DND-41 (cell line): Measurements from ENCODE around the gene TTBK2.

ENCODE experiments used
- ATAC-seq: fragments of 200-7000 bp; cut with Tn5 transposase; 3 replicates; pipeline ENCODE4 v1.9.1; 2021; ENCODE audit warnings: low read depth; ENCODE audit not compliant: insufficient read depth
- DNase-seq: peaks from one replicate; pipeline ENCODE4 v3.0.0-alpha.2; 2020
- H2AFZ ChIP-seq: 2 replicates; pipeline ENCODE4 v1.6.0; 2012; ENCODE audit warnings: low read depth, low read length
- H3K27ac ChIP-seq: 2 replicates; pipeline ENCODE4 v1.5.1; 2012; ENCODE audit warnings: low read length, inconsistent platforms
- H3K27me3 ChIP-seq: fragments of 200-600 bp; sonication (generic); 2 replicates; pipeline ENCODE4 v1.6.0; 2012; ENCODE audit warnings: low read length, mild to moderate bottlenecking, inconsistent platforms; ENCODE audit not compliant: insufficient read depth, poor library complexity
- H3K36me3 ChIP-seq: 2 replicates; pipeline ENCODE4 v1.5.1; 2012; ENCODE audit warnings: low read length, inconsistent platforms; ENCODE audit not compliant: insufficient read depth
- H3K4me1 ChIP-seq: 2 replicates; pipeline ENCODE4 v1.5.1; 2012; ENCODE audit warnings: mild to moderate bottlenecking, low read length; ENCODE audit not compliant: insufficient read depth
- H3K4me2 ChIP-seq: 2 replicates; pipeline ENCODE4 v1.6.0; 2012; ENCODE audit warnings: mild to moderate bottlenecking, moderate library complexity, low read length, inconsistent platforms; ENCODE audit not compliant: insufficient read depth
- H3K4me3 ChIP-seq, 2 experiments: fragments of 200-600 bp in 1 of 2; shearing (Covaris generic) in 1 of 2; 2 replicates each; pipeline ENCODE4 v1.5.1; 2012 to 2016; ENCODE audit warnings: inconsistent platforms in 2 of 2, low read length in 2 of 2, mild to moderate bottlenecking in 2 of 2, low read depth in 1 of 2, moderate library complexity in 1 of 2
- H3K79me2 ChIP-seq: 2 replicates; pipeline ENCODE4 v1.6.0; 2012; ENCODE audit warnings: low read length, inconsistent platforms; ENCODE audit not compliant: insufficient read depth
- H3K9ac ChIP-seq: 2 replicates; pipeline ENCODE4 v1.6.0; 2012; ENCODE audit warnings: low read depth, mild to moderate bottlenecking, inconsistent platforms, low read length, moderate library complexity
- H3K9me3 ChIP-seq: 2 replicates; pipeline ENCODE4 v1.5.1; 2012; ENCODE audit warnings: low read length, moderate library complexity, mild to moderate bottlenecking, inconsistent platforms; ENCODE audit not compliant: insufficient read depth, severe bottlenecking
- H4K20me1 ChIP-seq: 2 replicates; pipeline ENCODE4 v1.6.0; 2012; ENCODE audit warnings: low read length; ENCODE audit not compliant: insufficient read depth
- CTCF ChIP-seq: IDR thresholded peaks from 2 replicates; pipeline ENCODE4 v1.5.1; 2012; ENCODE audit warnings: borderline replicate concordance, low read length, moderate library complexity, mild to moderate bottlenecking; ENCODE audit not compliant: poor library complexity, severe bottlenecking; ENCODE audit errors: extremely low read depth
- EZH2 ChIP-seq: IDR thresholded peaks from 3 replicates; pipeline ENCODE4 v1.6.1; 2012; ENCODE audit warnings: borderline replicate concordance, low read depth, mild to moderate bottlenecking, moderate library complexity, low read length, inconsistent platforms; ENCODE audit not compliant: severe bottlenecking

Gene TTBK2

GRCh38 chr15:42931702-42932486 is 11.3 kb upstream of the TTBK2 start:
- no peaks in the 10 kb centered on the region for H3K79me2 ChIP-seq
- no peak overlapping the region for H3K4me3 ChIP-seq
- no peaks in the 10 kb centered on the region for H3K27me3 ChIP-seq
- H3K9ac ChIP-seq = no peak overlapping the region
- no peaks in the 10 kb centered on the region for H3K36me3 ChIP-seq
- no peak overlapping the region for H3K27ac ChIP-seq
- no peaks in the 10 kb centered on the region for H4K20me1 ChIP-seq
- no peaks in the 10 kb centered on the region for H3K9me3 ChIP-seq
- TF ChIP-seq EZH2 (no peak), CTCF (no peak)
- no peak overlapping the region for H3K4me2 ChIP-seq
- DNase-seq = no peak
- H2AFZ ChIP-seq = no peak overlapping the region
- ATAC-seq = no peak
- no peaks in the 10 kb centered on the region for H3K4me1 ChIP-seq

GRCh38 chr15:42929306-42929848 is 8.8 kb upstream of the TTBK2 start:
- ATAC-seq (no peak), DNase-seq (no peak)
- H3K79me2 ChIP-seq = no peaks in the 10 kb centered on the region
- H3K9ac ChIP-seq = no peak overlapping the region
- H3K27me3 ChIP-seq = no peaks in the 10 kb centered on the region
- TF ChIP-seq EZH2 (no peak), CTCF (no peak)
- no peak overlapping the region for H2AFZ ChIP-seq
- no peaks in the 10 kb centered on the region for H4K20me1 ChIP-seq
- H3K9me3 ChIP-seq = no peaks in the 10 kb centered on the region
- H3K27ac ChIP-seq = no peak overlapping the region
- no peaks in the 10 kb centered on the region for H3K36me3 ChIP-seq
- no peak overlapping the region for H3K4me2 ChIP-seq
- no peaks in the 10 kb centered on the region for H3K4me1 ChIP-seq
- no peak overlapping the region for H3K4me3 ChIP-seq

- H3K9ac ChIP-seq = peak overlapping the region; percentile 57
- H3K27ac ChIP-seq = peak overlapping the region; percentile 61
- no peaks in the 10 kb centered on the region for H3K27me3 ChIP-seq
- peak overlapping the region; percentile 87 for H2AFZ ChIP-seq
- no peaks in the 10 kb centered on the region for H3K36me3 ChIP-seq
- no peaks in the 10 kb centered on the region for H3K9me3 ChIP-seq
- peaks cover 37% of the 10 kb centered on the region for H3K4me1 ChIP-seq
- TF ChIP-seq EZH2 = no peak
- no peak for TF ChIP-seq CTCF
- DNase-seq = peak; percentile 41
- peak overlapping the region; percentile 36 to 76 for H3K4me3 ChIP-seq
- peaks cover 5% of the 10 kb centered on the region; the same call in 1 of the 2 replicates for H4K20me1 ChIP-seq
- H3K4me2 ChIP-seq = peak overlapping the region; percentile 93
- H3K79me2 ChIP-seq = peaks cover 38% of the 10 kb centered on the region
- ATAC-seq = 0 out of 3 replicates have a peak, but pooled peaks have one; percentile 16
Observed at GRCh38 chr15:42921342-42921731, 759 bp upstream of the TTBK2 start.
